Stomach smooth muscle (tissue), 2 donors: ENCODE data around the gene TMEM245.

Experiments
- H3K27ac ChIP-seq: one replicate; pipeline ENCODE4 v1.7.0; 2013; ENCODE audit warnings: mild to moderate bottlenecking, low read length, inconsistent platforms
- H3K27me3 ChIP-seq, 2 donors: one replicate each; pipeline ENCODE4 v1.7.0; 2013; ENCODE audit warnings: low read length in 2 of 2; ENCODE audit not compliant: insufficient read depth in 2 of 2, control insufficient read depth in 1 of 2
- H3K36me3 ChIP-seq, 2 donors: one replicate each; pipeline ENCODE4 v1.7.0; 2013; ENCODE audit warnings: low read length in 2 of 2; ENCODE audit not compliant: control insufficient read depth in 2 of 2, insufficient read depth in 2 of 2
- H3K4me1 ChIP-seq: one replicate; pipeline ENCODE4 v1.7.0; 2013; ENCODE audit warnings: low read length; ENCODE audit not compliant: control insufficient read depth, insufficient read depth
- H3K4me3 ChIP-seq, 2 donors: one replicate each; pipeline ENCODE4 v1.7.0; 2013; ENCODE audit warnings: low read length in 2 of 2
- H3K9ac ChIP-seq, 2 donors: one replicate each; pipeline ENCODE4 v1.7.0; 2013; ENCODE audit warnings: low read length in 2 of 2, mild to moderate bottlenecking in 1 of 2
- H3K9me3 ChIP-seq, 2 donors: one replicate each; pipeline ENCODE4 v1.7.0; 2013; ENCODE audit warnings: low read length in 2 of 2; ENCODE audit not compliant: control insufficient read depth in 2 of 2
- donor health status: healthy.
- donor health status: Pancreatic carcinoma.

TMEM245 gene

DNA sequence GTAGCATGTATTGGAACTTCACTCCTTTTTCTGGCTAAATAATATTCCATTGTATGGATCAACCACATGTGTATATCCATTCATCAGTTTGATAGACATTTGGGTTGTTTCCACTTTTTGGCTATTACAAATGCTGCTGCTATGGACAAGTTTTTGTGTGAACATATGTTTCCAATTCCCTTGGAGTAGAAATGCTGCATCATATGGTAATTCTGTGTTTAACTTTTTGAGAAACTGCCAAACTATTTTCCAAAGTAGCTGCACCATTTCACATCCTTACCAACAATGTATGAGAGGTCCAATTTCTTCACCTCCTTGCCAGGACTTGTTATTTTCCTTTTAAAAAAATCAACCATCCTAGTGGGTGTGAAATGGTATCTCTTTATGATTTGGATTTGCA, 38.9 kb upstream of the TMEM245 start:
- no peak overlapping the region for H3K4me3 ChIP-seq
- no peak overlapping the region for H3K27ac ChIP-seq
- no peaks in the 10 kb centered on the region for H3K36me3 ChIP-seq
- H3K9me3 ChIP-seq: no peaks in the 10 kb centered on the region
- H3K4me1 ChIP-seq: no peaks in the 10 kb centered on the region
- H3K27me3 ChIP-seq: no peaks in the 10 kb centered on the region
- H3K9ac ChIP-seq: no peak overlapping the region

DNA sequence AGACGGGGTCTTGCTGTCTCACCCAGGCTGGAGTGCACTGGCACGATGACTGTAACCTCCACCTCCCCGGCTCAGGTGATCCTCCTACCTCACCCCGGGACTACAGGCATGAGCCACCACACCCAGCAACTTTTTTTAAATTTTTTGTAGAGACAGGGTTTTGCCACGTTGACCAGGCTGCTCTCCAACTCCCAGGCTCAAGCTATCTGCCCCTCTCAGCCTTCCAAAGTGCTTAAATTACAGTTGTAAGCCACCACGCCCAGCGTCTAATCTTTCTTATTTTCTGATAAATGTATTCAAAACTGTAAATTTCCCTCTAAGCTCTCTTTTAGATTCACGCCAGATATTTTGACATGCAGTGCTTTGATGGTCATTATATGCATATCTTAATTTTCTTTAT, 37.0 kb upstream of the TMEM245 start:
- Histone ChIP-seq H3K36me3 (no peaks in the 10 kb centered on the region), H3K9ac (no peak overlapping the region), H3K27me3 (no peaks in the 10 kb centered on the region), H3K4me1 (no peaks in the 10 kb centered on the region), H3K9me3 (no peaks in the 10 kb centered on the region), H3K4me3 (no peak overlapping the region), H3K27ac (no peak overlapping the region)

DNA sequence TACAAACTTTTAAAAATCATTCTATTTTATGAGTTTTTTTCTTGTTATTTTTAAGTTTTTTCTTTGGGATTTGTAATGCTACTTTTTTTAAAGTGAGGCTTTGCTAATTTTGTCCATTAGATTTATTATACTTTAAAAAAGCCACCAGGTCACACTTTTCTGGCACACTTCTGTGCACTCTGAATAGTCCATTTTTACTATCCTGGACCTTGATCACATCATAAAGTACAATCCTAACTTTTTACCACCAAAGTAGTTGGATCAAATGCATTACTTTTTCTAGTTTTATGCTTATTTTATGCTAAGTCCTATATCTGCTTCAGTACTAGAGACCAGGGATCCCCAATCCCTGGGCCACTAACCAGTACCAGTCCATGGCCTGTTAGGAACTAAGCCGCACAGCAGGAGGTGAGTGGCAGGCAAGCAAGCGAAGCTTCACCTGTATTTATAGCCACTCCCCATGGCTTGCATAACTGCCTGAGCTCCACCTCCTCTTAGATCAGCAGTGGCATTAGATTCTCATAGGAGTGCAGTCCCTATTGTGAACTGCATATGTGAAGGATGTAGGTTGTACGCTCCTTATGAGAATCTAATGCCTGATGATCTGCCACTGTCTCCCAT, 31.3 kb upstream of the TMEM245 start:
- Histone ChIP-seq H3K36me3 (peaks cover 0 to 2% of the 10 kb centered on the region in 2 donors), H3K27ac (no peak overlapping the region), H3K9ac (no peak overlapping the region), H3K4me1 (no peaks in the 10 kb centered on the region), H3K9me3 (no peaks in the 10 kb centered on the region), H3K27me3 (no peaks in the 10 kb centered on the region), H3K4me3 (no peak overlapping the region)

DNA sequence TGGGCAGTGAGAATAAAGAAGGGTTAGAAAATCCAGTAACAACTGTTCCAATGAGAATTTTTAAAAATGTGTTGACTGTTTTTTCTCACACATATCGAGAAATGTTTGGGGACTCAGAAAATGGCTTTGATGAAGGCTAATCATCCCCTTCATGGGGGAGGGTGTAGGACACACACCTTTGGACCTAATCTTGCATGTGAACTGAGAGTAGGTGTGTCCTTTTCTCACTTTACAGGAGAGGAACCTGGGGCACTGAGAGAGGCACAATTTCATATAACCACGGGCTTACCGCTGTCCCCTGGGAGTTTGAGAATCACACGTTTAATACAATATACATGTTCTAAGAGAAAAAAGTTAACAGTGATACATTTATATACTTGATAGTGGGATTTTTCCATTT, 30.0 kb upstream of the TMEM245 start:
- Histone ChIP-seq H3K27me3 (no peaks in the 10 kb centered on the region), H3K9ac (no peak overlapping the region), H3K36me3 (peaks cover 0 to 2% of the 10 kb centered on the region in 2 donors), H3K9me3 (no peaks in the 10 kb centered on the region), H3K27ac (no peak overlapping the region), H3K4me3 (no peak overlapping the region), H3K4me1 (no peaks in the 10 kb centered on the region)

DNA sequence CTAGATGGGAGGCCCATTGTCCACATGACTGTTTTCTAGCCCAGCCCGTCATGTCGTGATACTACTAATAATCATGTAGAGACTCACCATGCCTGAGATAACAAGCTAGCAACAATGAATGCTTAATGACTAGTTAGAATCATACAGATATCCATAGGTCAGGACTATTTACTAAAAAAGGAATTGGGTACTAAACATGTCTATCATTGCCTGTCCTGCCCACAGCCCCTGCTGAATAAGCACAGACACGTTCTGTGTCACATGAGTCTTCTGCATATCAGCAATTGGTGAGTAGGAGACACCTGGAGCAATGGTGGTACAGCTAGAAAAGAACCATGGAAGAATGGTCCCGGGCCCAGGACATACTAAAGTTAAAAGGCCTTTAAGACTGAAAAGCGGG, 29.3 kb upstream of the TMEM245 start:
- H3K9me3 ChIP-seq: no peaks in the 10 kb centered on the region
- H3K36me3 ChIP-seq: peaks cover 0 to 2% of the 10 kb centered on the region in 2 donors
- no peaks in the 10 kb centered on the region for H3K27me3 ChIP-seq
- no peaks in the 10 kb centered on the region for H3K4me1 ChIP-seq
- no peak overlapping the region for H3K4me3 ChIP-seq
- H3K27ac ChIP-seq: no peak overlapping the region
- H3K9ac ChIP-seq: no peak overlapping the region

DNA sequence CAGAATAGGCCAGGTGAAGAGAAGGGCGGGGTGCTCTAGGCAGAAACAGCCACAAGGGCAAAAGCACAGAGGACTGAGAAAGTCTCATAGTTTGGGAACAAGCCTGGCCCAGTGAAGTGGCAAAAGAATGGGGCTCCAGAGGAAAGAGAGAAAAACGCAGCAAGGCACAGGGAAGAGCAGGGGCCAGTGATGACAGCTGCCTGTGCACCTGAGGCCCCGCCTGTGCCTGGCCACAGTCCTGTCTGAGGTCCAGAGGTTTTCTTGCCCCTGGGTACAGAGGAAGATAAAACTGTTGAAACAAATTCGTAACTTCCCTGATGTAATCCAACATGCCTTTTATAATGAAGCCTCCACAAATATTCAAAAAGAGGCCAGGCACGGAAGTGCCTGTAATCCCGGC, 25.3 kb upstream of the TMEM245 start:
- Histone ChIP-seq H3K27ac (no peak overlapping the region), H3K36me3 (peaks cover 0 to 2% of the 10 kb centered on the region in 2 donors), H3K27me3 (no peaks in the 10 kb centered on the region), H3K4me1 (no peaks in the 10 kb centered on the region), H3K4me3 (no peak overlapping the region), H3K9ac (no peak overlapping the region), H3K9me3 (no peaks in the 10 kb centered on the region)

DNA sequence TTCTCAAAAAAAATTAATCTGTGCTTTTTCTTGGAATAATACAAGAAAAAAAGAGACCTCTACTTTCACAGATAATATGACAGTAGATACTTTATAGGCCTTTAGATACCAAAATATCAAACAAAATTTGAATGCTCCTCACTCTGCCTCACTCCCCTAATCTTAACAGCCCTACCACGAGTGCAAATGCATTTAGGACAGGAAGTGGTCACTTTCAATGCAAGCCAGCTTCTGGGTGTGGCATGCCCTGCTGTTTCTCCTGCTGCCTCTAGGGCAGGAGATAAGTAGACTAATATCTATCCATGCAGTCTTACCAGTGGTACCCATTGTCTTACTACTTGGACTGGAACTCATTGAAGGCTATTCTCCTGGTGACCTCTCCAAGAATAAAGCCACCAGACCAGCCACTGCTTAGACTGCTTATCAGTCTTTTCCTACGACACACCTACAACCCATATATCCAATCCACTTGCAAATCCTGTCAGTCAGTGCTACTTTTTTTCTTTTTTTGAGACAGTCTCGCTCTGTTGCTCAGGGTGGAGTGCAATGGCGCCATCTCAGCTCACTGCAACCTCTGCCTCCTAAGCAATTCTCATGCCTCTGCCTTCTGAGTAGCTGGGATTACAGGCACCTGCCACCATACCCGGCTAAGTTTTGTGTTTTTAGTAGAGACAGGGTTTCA, 24.3 kb upstream of the TMEM245 start:
- no peaks in the 10 kb centered on the region for H3K9me3 ChIP-seq
- no peaks in the 10 kb centered on the region for H3K27me3 ChIP-seq
- no peak overlapping the region for H3K27ac ChIP-seq
- peaks cover 0 to 2% of the 10 kb centered on the region in 2 donors for H3K36me3 ChIP-seq
- H3K9ac ChIP-seq: no peak overlapping the region
- no peaks in the 10 kb centered on the region for H3K4me1 ChIP-seq
- H3K4me3 ChIP-seq: no peak overlapping the region

DNA sequence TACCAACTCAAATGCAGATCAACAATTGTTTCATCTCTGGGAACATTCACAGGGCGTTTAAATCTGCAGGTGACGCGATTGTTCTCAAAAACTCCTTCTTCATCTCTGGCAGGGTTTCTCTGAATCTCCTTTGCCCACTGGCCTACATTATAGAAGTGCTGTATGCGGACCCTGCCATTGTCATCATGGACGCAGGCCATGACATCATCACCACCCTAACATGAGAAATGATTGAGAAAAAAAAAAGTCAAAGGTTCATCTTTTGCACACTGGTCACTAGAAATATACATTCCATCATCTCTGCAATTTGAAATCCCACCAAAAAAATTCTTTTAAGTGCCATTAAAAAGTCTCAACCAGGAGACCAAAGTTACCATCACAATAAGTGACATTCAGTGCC, 21.6 kb upstream of the TMEM245 start:
- no peak overlapping the region for H3K9ac ChIP-seq
- no peaks in the 10 kb centered on the region for H3K4me1 ChIP-seq
- H3K36me3 ChIP-seq: no peaks in the 10 kb centered on the region
- H3K27ac ChIP-seq: no peak overlapping the region
- no peaks in the 10 kb centered on the region for H3K27me3 ChIP-seq
- no peak overlapping the region for H3K4me3 ChIP-seq
- no peaks in the 10 kb centered on the region for H3K9me3 ChIP-seq

DNA sequence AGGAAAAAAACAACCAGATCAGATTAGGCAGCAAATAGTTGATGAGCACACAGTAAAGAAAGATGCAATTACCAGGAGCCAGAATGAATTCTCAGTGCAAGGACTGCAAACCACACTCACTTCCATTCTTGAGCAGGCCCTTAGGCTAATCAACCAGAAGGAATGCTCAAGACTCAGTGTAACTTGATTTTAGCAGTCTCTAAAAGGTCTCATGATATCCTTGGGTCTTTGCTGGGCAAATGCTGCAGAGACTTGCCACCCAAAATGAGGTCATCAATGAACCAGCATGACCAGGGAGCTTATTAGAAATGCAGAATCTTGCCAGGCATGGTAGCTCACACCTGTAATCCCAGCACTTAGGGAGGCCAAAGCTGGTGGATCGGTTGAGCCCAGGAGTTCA, 20.1 kb upstream of the TMEM245 start:
- Histone ChIP-seq H3K9ac (no peak overlapping the region), H3K4me1 (no peaks in the 10 kb centered on the region), H3K4me3 (no peak overlapping the region), H3K9me3 (no peaks in the 10 kb centered on the region), H3K36me3 (no peaks in the 10 kb centered on the region), H3K27ac (no peak overlapping the region), H3K27me3 (no peaks in the 10 kb centered on the region)

DNA sequence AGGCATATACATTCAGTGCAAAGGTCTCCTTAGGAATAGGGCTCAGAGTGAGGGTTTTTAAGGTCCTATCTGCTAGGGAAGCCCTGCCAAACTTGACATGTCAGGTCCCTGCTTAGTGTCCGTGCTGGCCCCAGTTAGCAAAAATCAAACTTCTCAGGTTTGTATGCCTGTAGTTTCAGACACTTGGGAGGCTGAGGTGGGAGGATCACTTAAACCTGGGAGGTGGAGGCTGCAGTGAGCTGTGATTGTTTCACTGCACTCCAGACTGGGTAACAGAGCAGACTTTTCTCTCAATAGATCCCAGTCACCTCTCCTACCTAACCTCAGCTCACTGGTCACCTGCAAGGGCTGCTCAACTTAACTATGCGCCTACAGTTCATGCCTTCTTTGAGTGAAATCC, 18.7 kb upstream of the TMEM245 start:
- H3K9me3 ChIP-seq: no peaks in the 10 kb centered on the region
- no peaks in the 10 kb centered on the region for H3K36me3 ChIP-seq
- H3K4me3 ChIP-seq: no peak overlapping the region
- no peaks in the 10 kb centered on the region for H3K4me1 ChIP-seq
- H3K9ac ChIP-seq: no peak overlapping the region
- no peak overlapping the region for H3K27ac ChIP-seq
- no peaks in the 10 kb centered on the region for H3K27me3 ChIP-seq

DNA sequence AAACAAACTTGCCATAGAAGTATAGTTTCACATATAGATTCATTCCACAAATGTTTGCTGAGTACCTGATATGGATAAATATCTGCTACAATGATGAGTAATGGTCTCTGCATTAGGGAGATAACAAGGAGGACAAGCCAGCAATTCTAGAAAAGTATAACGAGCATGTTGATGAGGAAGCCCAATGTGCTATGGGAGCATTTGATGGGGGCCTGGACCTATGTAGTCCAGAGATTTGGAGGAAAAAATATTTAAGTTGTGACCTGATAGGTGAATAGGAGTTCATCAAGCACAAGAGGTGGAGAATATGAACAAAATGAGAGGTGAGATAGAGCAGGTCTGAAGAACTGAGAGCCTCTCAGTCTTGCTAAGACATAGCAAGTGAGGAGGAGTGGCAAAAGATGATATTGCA, 14.4 kb upstream of the TMEM245 start:
- Histone ChIP-seq H3K4me1 (no peaks in the 10 kb centered on the region), H3K4me3 (no peak overlapping the region), H3K9me3 (no peaks in the 10 kb centered on the region), H3K27me3 (no peaks in the 10 kb centered on the region), H3K36me3 (no peaks in the 10 kb centered on the region), H3K27ac (no peak overlapping the region), H3K9ac (no peak overlapping the region)
